ELF-1 (cell line): ENCODE data around the gene GAB2.

Source experiments
- DNase-seq: peaks from one replicate; pipeline ENCODE4 v3.0.0-alpha.2; 2016; ENCODE audit warnings: low read depth, low spot score

GAB2 gene

DNA sequence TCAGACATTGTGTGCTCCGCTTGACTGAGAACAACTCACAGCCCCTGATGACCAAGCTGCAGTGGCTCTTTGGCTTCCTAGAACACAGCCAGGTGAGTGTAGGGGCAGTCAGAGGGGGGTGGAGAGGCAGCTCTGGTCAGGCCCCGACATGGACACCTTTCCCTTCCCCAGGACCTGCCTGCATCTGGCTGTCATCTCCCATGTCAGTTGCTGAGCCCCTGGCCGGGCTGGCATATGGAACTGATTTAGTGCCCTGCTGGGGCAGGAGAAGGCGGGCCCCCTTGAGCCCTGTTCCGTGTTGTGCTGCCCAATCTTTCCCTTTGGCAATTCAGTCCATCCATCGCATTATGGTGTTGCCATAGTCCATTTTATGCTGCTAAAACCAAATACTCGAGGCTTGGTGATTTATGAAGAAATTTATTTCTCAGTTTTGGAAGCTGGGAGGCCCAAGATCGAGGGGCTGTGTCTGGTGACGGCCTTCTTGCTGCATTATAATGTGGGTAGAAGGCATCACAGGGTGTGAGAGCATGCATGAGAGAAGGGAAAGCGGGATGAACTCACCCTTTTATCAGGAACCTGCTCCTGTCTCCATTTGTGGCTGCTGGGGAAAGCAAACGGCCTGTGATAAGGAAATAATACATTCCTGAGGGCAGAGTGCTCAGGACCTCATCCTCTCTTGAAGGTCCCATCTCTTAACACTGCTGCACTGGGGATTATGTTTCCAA is 209.9 kb downstream of the GAB2 start:
- DNase-seq: no peak

DNA sequence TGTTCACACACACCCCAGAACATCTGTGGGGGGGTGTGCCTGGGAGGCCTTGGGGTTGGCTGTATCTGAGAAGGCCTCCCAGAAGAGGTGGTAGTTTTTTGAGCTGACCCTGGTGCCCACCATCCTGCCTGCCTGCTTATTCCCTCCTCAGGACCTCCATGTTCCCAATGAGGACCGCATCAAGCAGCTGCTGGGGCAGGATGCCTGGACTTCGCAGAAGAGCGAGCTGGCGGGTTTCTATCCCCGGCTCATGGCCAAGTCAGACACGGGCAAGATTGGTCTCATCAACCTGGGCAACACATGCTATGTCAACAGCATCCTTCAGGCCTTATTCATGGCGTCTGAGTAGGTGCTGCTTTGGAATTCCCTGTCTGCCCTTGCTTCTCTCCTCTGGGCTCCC is 211.9 kb downstream of the GAB2 start:
- DNase-seq: no peak

DNA sequence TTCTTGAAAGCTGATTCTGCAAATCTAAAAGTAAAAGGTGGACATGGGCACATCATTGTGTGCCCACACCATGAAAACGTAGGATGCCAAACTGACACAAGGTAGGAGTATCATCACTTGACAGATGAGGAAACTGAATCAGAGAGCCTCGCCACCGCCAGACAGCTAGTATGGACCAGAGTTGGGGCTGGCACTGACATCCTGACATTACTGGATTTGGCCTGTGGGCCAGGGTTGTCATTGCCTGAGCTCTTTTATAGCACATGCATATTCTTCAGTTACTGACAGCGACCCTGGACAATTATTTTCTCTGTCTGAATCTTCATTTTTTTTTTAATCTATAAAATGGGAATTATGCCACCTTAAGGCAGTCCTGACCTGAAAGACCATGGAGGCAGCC is 212.4 kb downstream of the GAB2 start:
- DNase-seq: no peak

DNA sequence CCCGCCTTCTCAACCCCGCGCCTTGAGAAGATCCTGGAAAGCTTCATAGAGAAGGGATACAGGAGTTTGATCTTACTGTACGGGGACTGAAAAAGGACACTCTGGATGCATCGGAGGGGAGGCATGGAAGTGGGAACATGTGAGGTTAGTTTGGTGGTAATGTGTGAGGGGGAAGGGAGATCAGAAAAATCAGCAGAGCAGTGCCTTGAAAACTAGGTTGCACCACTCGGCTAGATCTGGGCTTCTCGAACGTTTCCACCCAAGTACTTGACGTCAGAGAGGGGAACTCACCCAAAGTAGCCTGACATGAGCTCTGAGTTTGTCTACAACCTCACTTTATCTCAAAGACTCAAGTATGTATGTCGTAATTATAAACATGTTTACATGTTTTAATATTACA is 214.4 kb downstream of the GAB2 start:
- DNase-seq: no peak

DNA sequence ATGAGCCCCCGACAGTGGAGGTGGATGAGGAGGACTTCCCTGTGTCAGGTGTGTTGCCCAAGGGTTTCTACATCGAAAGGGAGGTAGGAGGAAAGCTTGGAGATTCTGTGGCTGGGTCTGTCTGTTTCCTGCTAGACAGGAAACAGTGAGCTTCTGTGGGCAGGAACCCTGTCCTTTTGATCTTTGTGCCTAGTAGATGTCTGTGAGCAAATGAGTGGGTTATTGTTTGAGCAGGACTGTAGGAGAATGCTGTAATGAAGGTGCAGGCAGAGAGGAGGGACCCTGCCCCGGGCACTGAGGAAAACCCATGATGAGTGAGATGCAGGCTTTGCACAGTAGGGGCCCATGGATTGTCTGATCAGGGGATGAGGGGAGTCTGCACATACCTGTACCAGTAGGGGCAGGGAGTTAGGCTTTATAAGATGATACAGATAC is 214.9 kb downstream of the GAB2 start:
- DNase-seq: no peak

DNA sequence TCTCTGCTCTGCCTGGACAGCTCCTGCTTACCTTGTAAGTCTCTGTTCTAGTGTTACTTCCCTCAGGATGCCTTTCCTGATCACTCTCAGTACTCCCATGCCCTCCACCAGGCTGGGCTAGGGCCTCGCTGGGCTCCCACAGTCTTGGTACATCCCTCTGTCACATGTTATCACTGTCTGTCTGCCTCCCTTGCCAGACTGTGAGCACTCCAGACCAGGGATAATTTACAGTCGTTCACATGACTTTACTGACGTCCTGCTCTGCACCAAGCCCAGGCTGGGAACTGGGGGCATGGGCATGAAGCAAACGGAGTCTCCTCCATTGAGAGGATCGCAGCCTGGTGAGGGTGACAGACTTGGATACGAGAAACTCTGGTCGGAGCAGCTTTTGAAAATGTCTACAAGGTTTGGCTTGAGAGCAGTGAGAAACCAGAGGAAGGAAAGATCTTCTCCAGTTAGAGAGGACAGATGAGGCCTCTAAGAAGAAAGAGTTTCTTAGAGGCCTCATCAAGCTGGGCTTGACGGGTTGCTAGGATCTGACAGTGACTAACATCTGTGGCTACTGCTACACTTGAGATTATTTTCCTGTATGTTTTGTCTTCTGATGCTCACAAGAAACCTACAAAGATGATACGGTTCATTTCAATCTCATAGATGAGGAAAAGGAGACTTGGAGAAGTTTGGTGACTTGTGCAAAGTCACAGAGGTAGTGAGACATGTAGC is 216.4 kb downstream of the GAB2 start:
- no peak for DNase-seq

DNA sequence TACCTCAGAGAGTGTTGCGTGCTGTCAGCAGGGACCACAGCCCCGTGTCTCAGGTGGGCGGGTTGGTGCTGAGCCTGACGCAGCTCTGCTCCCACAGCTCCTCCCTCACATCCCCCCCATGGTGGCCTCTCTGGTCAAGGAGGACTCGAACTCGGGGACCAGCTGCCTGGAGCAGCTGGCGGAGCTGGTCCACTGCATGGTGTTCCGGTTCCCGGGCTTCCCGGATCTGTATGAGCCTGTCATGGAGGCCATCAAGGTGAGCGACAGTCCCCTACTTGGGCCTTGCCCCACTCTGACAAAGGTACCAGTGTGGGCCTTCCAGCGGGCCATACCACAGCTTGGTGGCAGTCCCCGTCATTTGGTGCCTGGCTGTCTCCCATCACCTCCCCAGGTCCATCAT is 217.1 kb downstream of the GAB2 start:
- no peak for DNase-seq

DNA sequence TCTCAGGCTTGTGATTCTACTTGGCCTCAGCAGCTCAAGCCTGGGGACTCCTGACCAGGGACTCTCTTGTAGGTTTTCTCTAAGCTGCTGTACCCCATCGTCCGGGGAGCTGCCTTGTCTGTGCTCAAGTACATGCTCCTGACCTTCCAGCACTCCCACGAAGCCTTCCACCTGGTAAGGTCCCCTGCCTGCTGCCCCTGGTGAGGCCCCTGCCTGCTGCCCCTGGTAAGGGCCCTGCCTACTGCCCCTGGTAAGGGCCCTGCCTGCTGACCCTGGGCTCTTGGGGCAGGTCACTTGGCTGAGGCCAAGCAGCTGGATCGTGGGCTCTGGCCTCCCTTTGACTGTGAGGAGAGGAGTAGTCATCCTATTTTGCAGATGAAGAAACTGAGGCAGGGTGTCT is 217.6 kb downstream of the GAB2 start:
- DNase-seq: no peak

DNA sequence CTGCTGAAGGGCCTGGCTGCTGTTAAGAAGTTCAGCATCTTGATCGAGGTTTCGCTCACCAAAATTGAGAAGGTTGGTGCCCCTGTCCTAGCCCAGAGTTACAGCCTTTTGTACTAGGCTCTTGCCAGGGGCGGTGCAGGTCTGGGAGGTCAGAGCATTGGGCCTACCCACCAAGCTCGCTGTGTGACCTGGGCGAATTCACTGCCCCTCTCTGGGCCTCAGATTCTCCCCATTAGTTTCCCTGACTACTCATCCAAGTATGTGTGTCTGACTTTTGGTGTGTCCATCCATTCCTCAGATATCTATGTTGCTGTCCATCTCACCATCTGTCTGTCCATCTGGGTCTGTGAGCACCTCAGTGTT is 218.0 kb downstream of the GAB2 start:
- DNase-seq: no peak

DNA sequence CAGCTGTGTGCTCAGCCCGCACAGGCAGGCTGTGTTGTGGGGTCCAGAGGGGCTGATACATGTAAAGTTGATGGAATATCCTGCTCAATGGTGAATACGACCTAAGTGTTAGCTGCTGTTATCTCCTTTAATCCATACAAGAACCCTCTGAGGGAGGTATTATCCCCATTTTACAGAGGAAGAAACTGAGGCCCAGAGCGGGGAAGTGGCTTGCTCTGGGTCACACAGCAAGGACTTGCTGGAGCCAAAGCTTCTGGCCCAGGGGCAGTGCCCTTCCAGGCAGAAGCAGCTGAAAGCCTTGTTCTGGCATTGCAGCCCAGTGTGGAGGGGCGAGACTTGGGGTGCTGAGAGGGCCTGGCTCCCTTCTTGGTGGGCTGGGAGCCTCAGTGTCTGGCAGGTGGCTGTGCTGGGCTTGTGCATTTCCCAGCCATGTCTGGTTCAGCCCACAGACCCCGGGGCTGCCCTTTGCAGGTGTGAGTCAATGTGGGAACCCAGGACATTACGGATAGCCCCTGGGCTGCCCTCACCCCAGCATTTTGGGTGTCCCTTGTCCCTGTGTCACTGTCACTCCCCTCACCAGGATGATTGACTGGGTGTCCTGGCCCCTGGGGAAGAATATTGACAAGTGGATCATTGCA is 218.5 kb downstream of the GAB2 start:
- no peak for DNase-seq

DNA sequence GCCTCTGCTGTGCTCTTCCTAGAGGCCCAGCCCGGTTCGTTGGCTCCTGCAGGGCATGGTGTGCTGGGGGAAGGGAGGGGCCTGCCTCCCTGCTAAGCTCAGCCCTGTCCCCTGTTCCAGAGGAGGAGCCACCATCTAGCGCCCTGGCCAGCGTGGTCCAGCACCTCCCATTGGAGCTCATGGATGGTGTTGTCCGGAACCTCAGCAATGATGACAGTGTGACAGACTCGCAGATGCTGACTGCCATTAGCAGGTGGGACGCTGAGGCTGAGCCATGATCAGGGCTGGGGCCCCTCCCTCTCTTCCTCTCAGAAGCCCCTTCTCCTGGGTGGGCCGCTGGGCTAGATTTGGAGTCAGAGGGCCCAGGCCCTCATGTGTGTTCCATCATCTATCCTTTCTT is 219.8 kb downstream of the GAB2 start:
- DNase-seq: no peak

DNA sequence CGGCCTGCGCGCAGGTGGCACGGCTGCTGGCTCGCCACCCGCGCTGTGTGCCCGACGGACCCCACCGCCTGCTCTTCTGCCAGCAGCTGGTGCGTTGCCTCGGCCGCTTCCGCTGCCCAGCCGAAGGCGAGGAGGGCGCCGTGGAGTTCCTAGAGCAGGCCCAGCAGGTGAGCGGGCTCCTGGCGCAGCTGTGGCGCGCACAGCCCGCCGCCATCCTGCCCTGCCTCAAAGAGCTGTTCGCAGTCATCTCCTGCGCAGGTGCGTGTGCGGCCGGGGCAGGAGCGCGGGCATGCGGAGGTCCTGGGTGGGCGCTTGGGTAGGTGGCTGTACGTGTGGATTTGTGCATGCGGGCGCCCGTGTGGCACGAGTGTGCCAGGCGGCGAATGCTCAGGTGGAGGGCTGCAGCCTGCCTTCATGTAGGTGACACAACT is 220.9 kb downstream of the GAB2 start:
- no peak for DNase-seq

DNA sequence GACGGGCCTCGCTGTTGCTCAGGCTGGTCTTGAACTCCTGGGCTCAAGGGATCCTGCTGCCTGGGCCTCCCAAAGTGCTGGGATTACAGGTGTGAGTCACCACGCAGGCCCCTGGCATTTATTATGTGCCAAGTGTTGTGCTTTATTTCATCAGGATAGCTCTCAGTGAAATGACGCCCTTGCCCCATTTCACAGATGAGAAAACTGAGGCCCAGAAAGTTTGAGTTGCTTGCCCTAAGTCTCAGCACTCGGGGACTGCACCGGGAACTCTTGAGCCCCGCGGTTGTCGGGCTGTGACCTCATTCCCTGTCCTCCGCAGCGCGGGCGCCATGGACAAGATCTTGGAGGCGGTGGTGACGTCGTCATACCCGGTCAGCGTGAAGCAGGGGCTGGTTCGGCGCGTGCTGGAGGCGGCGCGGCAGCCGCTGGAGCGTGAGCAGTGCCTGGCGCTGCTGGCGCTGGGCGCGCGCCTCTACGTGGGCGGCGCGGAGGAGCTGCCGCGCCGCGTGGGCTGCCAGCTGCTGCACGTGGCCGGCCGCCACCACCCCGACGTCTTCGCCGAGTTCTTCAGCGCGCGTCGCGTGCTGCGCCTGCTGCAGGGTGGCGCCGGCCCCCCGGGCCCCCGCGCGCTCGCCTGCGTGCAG is 221.6 kb downstream of the GAB2 start:
- DNase-seq: peak; percentile 31

DNA sequence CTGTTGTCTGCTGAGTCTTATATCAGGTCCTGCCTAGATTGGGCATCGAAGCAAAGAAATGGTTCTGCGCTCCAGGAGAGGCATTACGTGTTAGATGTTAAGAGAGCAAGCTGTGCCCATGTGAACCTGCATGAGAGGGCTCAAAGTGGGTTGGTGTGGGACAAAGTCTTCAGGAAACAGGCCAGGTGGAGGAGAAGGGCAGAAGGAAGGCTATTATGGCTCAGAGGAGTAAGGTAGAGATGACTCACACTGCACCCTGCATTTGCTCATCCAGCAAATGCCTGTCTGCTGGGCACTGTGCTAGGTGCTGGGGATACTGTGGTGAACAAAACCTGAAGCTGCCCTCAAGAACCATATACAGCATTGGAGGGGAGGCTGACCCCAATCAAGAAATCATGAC is 223.1 kb downstream of the GAB2 start:
- no peak for DNase-seq

DNA sequence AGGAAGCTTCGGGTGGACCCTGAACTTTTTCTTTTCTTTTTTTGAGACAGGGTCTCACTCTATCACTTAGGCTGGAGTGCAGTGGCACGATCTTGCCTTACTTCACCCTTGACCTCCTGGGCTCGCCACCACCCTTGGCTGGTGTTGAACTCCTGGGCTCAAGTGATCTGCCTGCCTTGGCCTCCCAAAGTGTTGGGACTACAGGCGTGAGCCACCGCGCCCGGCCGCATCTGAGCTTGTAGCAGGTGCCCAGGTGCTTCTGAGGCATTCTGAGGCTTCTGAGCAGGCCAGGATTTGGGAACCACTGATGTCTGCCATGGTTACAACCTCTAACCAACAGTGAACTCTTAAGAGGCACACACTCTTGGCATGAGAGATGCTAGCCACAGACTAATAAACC is 223.8 kb downstream of the GAB2 start:
- no peak for DNase-seq

DNA sequence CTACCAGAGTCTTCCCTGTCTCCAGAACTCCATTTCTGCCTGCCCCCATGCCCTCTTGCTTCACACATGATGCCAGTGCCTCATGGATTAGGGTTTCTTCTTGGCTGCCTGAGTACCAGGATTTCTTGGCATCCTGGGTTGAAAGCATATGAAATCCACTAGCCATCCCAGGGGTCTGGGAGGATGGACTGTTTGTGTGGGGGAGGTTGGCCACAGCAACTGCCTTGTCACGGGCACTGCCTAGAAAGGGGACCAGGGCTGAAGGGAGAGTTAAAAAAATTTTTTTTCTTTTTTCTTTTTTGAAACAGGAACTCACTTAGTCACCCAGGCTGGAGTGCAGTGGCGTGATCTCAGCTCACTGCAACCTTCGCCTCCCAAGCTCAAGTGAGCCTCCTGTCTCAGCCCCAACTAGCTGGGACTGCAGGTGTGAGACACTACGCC is 224.7 kb downstream of the GAB2 start:
- DNase-seq: no peak

DNA sequence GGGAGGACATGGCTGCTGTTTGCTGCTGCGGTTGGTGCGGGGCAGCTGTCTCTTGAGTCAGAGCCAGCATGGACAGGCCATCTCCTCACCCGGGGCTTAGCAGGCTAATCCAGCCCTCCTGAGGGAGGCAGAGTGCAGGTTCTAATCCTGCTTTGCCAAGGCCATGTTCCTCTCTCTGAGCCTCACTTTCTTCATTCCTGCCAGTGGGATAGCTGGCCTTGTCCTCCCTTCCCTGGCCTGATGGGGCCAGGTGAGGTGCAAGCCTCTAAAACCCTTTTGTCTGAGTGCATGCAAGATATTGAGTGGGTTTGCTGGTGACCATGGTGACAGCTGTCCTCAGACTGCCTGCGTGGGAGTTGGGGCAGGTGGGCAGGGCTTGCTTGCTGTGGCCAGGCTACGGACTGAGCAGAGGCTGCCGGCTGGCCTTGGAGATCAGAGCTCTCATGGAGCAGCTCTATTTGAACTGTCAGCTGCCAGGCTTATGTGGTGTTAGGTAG is 225.3 kb downstream of the GAB2 start:
- no peak for DNase-seq

DNA sequence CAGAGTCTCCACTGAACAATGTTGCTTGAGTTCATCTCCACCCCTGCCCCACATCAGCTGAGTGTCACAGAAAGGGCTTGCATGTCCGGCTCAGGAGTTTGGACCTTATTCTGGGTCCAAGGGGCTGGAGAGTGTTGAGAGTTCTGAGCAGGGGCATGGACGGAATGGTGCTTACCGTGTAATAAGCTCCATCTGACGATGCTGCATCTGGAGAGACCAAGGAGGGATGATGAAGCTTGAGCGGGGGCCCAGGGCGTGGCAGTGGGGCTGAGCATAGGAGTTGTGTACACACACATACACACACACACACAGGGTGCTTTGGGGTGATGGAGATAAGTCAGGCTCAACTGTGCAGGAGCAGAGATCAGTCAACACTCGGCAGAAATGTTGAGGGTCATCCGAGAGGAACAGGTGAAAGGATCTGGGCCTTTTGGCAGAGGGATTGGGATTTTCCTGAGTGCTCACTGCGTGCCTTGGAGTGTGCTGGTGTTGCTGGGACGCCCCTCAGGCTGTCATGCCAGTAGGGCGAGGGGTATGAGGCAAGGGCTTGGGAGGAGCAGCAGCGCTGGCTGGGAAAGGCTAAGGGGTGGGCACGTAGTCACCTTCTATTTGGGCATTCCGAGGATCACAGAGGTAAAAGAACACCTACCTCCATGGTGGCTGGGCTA is 226.6 kb downstream of the GAB2 start:
- no peak for DNase-seq

DNA sequence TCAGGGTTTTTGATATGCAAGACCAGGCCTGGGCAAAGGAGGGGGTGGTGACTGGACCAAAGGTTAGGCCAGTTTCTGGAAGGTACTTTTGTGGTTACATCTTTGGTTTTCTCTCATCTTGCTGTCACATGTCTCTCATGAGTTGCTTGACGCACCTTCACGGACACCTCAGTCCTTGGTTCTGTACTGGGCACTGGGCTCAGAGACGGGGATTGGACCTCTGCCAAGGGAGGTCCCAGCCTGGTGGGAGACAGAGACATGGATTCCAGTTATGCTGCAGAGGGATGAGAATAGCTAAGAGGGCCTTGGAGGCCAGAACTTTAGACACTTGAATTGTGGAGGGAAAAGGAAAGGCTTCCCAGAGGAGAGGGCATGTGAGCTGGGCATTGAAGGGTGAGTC is 227.2 kb downstream of the GAB2 start:
- DNase-seq: no peak

DNA sequence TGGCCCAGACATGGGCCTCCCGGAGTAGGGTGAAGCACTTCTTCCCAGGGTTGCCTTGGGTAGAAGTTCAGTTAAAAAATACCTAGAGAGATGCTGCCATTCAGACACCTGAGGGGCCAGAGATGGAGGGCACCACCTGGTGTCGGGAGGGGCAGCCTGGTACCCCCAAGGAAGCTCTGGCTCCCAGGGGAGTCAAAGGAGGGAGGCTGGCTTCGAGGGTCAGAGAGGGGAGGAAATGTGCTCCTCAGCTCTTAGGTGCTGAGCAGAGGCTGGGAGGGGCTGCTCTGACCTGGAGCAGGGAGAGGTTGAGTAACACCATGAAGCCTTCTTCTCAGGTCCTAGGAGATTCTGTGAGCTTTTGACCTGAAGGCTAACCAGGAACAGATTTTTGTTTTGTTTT is 227.8 kb downstream of the GAB2 start:
- no peak for DNase-seq

DNA sequence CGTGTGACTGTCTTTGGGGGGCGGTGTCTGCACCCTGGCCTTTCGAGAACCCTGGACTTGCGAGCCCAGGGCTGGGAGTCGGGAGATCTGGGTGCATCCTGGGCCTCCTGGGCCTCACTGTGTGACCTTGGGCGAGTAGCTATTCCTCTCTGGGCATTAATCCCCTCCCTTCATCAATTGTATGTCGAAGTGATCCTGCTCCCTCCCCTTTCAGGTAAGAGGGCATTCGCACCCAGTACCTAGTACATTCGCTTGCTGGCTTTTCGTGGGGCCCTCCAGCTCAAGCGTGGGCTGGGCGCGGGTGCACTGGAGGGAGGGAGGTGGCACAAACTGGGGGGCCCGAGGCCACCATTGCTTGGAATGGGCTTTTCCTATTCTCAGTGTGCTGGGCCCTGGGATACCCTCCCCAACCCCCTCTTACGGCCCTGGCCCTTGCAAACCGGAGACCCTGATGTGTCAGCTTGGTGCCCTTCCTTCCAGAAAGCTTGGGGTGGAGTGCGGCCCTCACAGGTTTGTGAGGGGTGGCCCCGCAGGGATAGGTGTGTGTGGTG is 228.4 kb downstream of the GAB2 start:
- no peak for DNase-seq
